Kidney epithelial cell (primary cell): Measurements from ENCODE around the gene FRMD1. TPM values are rescaled to one million over a fixed set of nuclear protein-coding genes. Genes with fewer than 3 reads are reported as not detected.

Experiments
- DNase-seq: peaks from one replicate; pipeline ENCODE4 v3.0.0-alpha.2; 2010; ENCODE audit warnings: low read depth
- H3K27me3 ChIP-seq: 2 replicates; pipeline ENCODE4 v1.6.0; 2011; ENCODE audit warnings: low read length; ENCODE audit not compliant: control insufficient read depth, insufficient read depth
- H3K36me3 ChIP-seq: 2 replicates; pipeline ENCODE4 v1.5.1; 2011; ENCODE audit warnings: low read length; ENCODE audit not compliant: control insufficient read depth, insufficient read depth
- H3K4me3 ChIP-seq: 2 replicates; pipeline ENCODE4 v1.5.1; 2011; ENCODE audit warnings: low read depth, mild to moderate bottlenecking, control low read depth, low read length
- CTCF ChIP-seq: IDR thresholded peaks from 2 replicates; pipeline ENCODE4 v1.5.1; 2011; ENCODE audit warnings: mild to moderate bottlenecking, moderate library complexity, low read length, control low read depth, inconsistent platforms; ENCODE audit not compliant: insufficient read depth, poor library complexity, severe bottlenecking
- total RNA-seq: library from RNA; depleted of rRNA; stranded (reverse); fragments of >200 nt; gene quantifications from 2 replicates; pipeline ENCODE4 v1.2.3, GENCODE V29; 2015

FRMD1 gene
- total RNA-seq, 1 donor from 2014 or later, result not detected

DNA sequence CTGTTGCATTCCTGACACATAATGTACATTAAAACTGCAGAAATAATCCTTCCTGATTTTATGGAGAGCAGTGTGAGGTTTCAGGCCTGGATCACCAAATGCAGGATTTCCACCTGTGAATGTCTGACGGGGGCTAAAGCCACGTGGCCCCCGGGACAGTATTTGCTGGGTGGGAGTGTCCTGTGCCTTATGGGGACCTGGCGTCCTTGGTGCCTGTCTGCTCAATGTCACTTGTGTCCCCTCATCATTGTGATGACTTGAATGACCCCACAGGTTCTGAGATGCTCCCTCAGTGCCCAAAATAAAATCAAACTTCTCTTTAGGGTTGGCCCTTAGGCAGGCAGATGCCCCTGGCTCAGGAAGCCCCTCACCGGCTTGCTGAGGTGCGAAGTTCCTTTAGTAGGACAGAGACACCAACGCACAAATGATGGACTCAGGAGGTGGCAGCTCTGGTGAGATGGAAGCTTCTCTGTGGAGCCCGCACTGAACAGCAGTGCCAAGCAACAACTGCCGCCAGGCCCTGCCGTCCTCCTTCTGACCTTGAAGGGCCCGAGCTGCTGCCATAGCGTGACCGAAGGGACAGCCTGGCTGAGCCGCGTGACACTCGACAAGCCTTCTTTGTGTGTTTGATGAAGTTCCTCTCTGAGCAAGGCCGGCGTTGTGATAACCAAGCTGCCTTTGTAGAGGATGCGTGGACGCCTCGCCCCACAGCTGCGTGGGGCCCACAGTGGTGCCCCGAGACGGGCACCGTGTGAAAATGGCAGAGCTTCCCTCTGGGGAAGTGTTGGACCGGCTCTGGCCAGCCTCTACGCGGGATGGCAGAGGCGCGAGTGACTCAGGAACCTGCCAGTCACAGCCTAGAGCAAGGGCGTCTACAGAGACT, 30.9 kb downstream of the FRMD1 start:
- Histone ChIP-seq H3K36me3 (no peaks in the 10 kb centered on the region), H3K4me3 (no peak overlapping the region), H3K27me3 (peaks cover 5% of the 10 kb centered on the region)
- DNase-seq, result no peak
- TF ChIP-seq CTCF, result no peak

- peaks cover 5% of the 10 kb centered on the region for H3K27me3 ChIP-seq
- H3K36me3 ChIP-seq, result no peaks in the 10 kb centered on the region
- DNase-seq, result no peak
- no peak overlapping the region for H3K4me3 ChIP-seq
- no peak for TF ChIP-seq CTCF
These were observed 32.3 kb downstream of the FRMD1 start for GRCh38 chr6:168046696-168047095.

DNA sequence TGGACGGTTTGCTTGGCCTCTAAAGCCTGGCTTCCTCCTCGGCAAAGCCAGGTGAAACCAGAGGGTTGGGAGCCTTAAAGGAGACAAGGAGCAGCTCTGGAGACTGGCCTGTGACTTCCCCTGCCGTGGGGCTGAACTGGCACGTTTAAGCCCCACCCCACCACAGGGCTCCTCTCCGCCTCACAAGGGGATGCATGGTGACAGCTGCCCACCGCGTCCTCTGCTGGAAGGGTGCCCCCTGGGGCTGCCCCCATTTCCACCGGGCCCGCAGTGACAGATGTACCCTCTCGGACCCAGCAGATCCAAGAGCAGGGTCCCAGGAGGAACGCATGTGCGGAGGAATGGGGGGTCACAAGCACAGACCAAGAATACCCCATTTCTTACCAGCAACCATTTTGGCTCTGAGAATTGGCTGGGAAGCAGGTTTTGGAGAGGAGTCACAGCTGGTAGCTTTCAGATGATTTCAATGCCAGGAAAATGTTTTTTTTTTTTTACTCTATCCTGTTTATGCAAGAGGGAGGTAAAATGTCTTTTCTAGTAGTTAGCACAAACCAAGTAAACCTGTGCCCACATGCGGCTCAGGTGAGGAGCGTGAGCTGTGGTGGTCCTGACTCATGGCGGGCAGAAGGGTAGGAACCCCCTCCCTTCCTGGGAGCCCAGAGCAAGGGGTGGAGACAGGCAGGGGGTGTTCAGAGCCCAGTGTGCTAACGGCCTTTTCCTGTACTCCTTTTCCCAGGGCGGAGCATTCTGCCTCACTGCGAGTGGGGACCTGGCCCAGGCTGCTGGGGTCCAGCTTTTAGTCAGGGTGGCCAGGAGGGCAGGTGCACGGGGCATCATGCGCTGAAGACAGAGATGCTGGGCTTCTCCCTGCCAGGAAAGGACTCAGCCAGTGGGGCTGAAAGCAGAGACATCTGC, 33.0 kb downstream of the FRMD1 start:
- DNase-seq, result no peak
- H3K4me3 ChIP-seq, result no peak overlapping the region
- no peaks in the 10 kb centered on the region for H3K36me3 ChIP-seq
- no peak for TF ChIP-seq CTCF
- peaks cover 5% of the 10 kb centered on the region for H3K27me3 ChIP-seq

DNA sequence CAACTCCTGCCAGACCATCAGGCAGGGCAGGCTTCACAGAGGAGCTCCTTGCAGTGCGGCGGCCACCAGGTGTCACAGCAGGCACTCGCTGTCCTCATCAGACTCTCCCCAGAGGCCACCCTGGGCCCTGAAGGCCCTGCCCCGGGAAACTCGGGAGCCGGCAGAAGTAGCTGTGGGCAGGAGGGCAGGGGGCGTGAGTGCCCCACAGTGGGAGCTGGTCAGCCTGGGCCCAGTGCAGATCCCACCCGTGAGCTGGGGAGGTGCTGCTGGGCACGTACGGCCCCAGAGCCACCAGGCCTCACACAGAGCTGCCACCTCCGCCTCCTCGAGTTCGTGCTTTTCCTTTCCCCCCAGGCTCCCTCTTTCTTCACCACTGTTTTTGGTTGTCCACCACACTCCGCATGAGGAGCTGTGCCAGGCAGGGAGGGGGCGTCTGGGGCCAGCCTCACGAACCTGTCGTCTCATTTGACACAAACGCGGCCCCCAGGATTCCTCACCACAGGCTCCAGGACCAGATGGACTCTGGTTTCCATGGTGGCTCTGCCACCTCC, 33.8 kb downstream of the FRMD1 start:
- no peaks in the 10 kb centered on the region for H3K36me3 ChIP-seq
- H3K27me3 ChIP-seq, result peaks cover 5% of the 10 kb centered on the region
- TF ChIP-seq CTCF, result no peak
- no peak for DNase-seq
- H3K4me3 ChIP-seq, result no peak overlapping the region

DNA sequence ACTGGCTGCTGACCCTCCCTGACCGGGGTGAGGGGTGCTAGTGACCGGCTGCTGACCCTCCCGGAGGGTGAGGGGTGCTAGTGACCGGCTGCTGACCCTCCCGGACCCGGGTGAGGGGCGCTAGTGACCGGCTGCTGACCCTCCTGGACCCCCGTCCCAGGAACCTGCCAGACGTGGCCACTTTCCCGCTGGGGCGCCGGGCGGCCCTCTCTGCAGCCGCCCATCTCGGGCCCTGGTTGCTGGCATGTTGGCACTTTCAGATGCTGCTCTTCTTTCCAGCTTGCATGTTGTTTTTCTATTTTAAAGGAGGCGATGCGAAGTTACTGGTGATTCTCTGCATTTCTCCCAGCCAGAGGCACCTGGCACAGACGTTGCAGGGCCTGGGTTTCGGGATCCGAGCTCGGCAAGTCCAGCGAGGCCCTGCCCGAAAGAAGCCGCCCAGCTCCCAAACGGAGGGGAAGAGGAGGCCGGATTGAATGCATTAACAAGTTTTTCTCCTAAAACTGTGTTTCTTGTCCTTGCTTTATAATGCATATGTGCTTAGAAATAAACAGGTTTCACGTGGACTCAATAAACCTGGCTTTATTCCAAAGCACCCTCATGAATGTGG, 34.4 kb downstream of the FRMD1 start:
- DNase-seq, result no peak

More for the DNA sequence above, 34.4 kb downstream of the FRMD1 start:
- no peaks in the 10 kb centered on the region for H3K36me3 ChIP-seq
- no peak for TF ChIP-seq CTCF
- H3K27me3 ChIP-seq, result peaks cover 2% of the 10 kb centered on the region
- H3K4me3 ChIP-seq, result no peak overlapping the region
